Upper lobe of left lung (tissue), 6 donors: ENCODE measurements around the gene ACMSD. TPM values are rescaled to one million over a fixed set of nuclear protein-coding genes. Genes with fewer than 3 reads are reported as not detected.

Experiments used
- ATAC-seq, 2 donors: fragments of 200-7000 bp; cut with Tn5 transposase; one replicate each; pipeline ENCODE4 v1.9.1; 2022; ENCODE audit warnings: mild to moderate bottlenecking in 2 of 2, moderate library complexity in 2 of 2; ENCODE audit not compliant: low FRiP score in 2 of 2
- DNase-seq, 2 donors: peaks; one replicate each; pipeline ENCODE4 v3.0.0-alpha.2; 2019 to 2020
- H3K27ac ChIP-seq, 4 donors: fragments of 200-600 bp; sonication (generic); one replicate each; pipeline ENCODE4 v1.5.1; 2016 to 2019
- H3K27me3 ChIP-seq, 4 donors: fragments of 200-600 bp; sonication (generic); one replicate each; pipeline ENCODE4 v1.5.1; 2017 to 2019
- H3K36me3 ChIP-seq, 4 donors: fragments of 200-600 bp; sonication (generic); one replicate each; pipeline ENCODE4 v1.5.1; 2016 to 2019
- H3K4me1 ChIP-seq, 4 donors: fragments of 200-600 bp; sonication (generic); one replicate each; pipeline ENCODE4 v1.5.1; 2018 to 2019
- H3K4me3 ChIP-seq, 4 donors: fragments of 200-600 bp; sonication (generic); one replicate each; pipeline ENCODE4 v1.5.1; 2017 to 2019; ENCODE audit warnings: mild to moderate bottlenecking in 2 of 4, moderate library complexity in 1 of 4
- H3K9me3 ChIP-seq, 4 donors: fragments of 200-600 bp; sonication (generic); one replicate each; pipeline ENCODE4 v1.5.1; 2018 to 2019
- CTCF ChIP-seq, 6 experiments: fragments of 450-650 bp in 4 of 6; fragments of 200-600 bp in 2 of 6; sonication (generic) in 2 of 6; IDR thresholded peaks; one replicate each; pipeline ENCODE4 v1.5.1; 2016 to 2019; ENCODE audit warnings: antibody characterized with exemption in 6 of 6
- EP300 ChIP-seq, 4 donors: sonication (generic); formaldehyde crosslinking; IDR thresholded peaks; one replicate each; pipeline ENCODE4 v1.5.1; 2017; ENCODE audit warnings: antibody characterized with exemption in 4 of 4, control low read depth in 2 of 4
- POLR2A ChIP-seq, 4 donors: fragments of 450-650 bp; IDR thresholded peaks; one replicate each; pipeline ENCODE4 v1.5.1; 2016 to 2017; ENCODE audit warnings: antibody characterized with exemption in 4 of 4, mild to moderate bottlenecking in 2 of 4
- POLR2AphosphoS5 ChIP-seq, 2 donors: sonication (generic); formaldehyde crosslinking; IDR thresholded peaks; one replicate each; pipeline ENCODE4 v1.5.1; 2017; ENCODE audit warnings: antibody characterized with exemption in 2 of 2
- WGBS, 2 donors: methylation state at CpG; one replicate each; pipeline ENCODE4 v1.1.5; 2017 to 2018; 5-methylcytosine and 5-hydroxymethylcytosine counted together
- small RNA-seq, 4 donors: library from RNA; depleted of rRNA; stranded (forward); fragments of <200 nt; gene quantifications; one replicate each; pipeline ENCODE3, GENCODE V24; 2016
- total RNA-seq, 6 donors: library from RNA; depleted of rRNA in 4 of 6; stranded (reverse); fragments of >200 nt in 4 of 6; gene quantifications; one replicate each; pipeline versions ENCODE4 v1.1.0 to v1.2.1, GENCODE V29; 2016 to 2021
- donor health status: DM: no; HTN: no; CAD: no; lungs with moderate emphysema.
- donor health status: DM: no; HTN: yes; CAD: no; lungs with severe emphysema.

The ACMSD gene
- total RNA-seq, 6 donors from 2014 or later, result 0.20 TPM; not detected in 5

GRCh38 chr2:134946073-134946472 lies 107.7 kb downstream of the ACMSD start:
- TF ChIP-seq POLR2AphosphoS5 (IDR thresholded peaks at IDR 0.05) (no peak), POLR2A (IDR thresholded peaks at IDR 0.05) (no peak)
- DNase-seq (no peak), ATAC-seq (no peak)
- H3K27ac ChIP-seq, result no peak overlapping the region
- H3K4me3 ChIP-seq, result no peak overlapping the region
- WGBS, 2 donors, result 84 to 88% methylated on average over 6 of the region's 6 CpGs
- no peaks in the 10 kb centered on the region for H3K9me3 ChIP-seq
- no peaks in the 10 kb centered on the region for H3K27me3 ChIP-seq
- no peaks in the 10 kb centered on the region for H3K4me1 ChIP-seq
- H3K36me3 ChIP-seq, result peaks cover 8 to 80% (median 30%) of the 10 kb centered on the region in 4 donors

DNA sequence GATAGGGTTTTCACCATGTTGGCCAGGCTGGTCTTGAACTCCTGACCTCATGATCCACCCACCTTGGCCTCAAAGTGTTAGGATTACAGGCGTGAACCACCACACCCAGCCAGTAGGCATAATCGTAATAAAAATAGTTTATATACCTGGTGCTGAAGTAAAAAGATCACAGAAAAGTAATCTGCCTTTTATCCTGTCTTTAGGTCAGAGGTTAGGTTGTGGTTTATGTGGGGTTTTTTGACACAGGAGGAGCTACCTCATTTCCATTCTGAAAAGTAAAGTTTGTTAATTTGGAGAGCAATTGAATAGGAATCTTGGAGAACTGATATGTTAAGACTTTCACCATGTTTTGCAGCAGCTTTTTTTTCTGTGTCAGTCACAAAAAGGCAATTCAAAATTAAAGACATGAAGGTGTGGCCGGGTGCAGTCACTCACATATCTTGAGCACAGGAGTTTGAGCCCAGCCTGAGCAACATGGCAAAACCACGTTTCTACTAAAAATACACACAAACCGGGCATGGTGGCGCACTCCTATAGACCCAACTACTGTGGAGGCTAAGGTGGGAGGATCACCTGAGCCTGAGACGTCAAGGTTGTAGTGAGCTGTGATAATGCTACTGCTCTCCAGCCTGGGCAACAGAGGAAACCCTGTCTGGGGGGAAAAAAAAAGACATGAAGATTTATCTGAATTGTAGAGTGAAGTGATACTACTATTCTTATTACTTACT lies 111.7 kb downstream of the ACMSD start:
- H3K36me3 ChIP-seq, result peaks cover 15 to 86% (median 52%) of the 10 kb centered on the region in 4 donors
- no peak for ATAC-seq
- 86 to 90% methylated on average over 7 of the region's 7 CpGs for WGBS, 2 donors

DNA sequence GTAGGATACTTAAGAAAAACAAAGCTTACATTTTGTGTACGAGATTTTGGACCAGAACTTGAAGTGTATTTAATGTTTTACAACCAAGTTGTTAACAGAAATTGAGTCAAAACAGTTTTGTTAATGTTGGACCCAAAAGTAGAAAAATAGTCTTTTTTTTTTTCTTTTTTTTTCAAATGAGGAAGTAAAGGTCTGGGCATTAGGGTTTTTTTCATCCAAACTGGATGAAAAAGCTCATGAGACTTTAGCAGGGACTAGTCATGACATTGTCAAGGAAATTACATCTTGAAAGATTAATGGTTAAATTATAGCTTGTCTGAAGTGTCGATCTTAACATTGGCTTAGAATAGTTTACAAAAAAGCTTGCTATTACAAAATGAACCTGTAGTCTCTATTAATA lies 112.5 kb downstream of the ACMSD start:
- H3K27ac ChIP-seq, result no peak overlapping the region
- no peaks in the 10 kb centered on the region for H3K27me3 ChIP-seq
- H3K36me3 ChIP-seq, result peaks cover 15 to 89% (median 53%) of the 10 kb centered on the region in 4 donors
- H3K4me1 ChIP-seq, result no peaks in the 10 kb centered on the region
- no peak for TF ChIP-seq EP300 (IDR thresholded peaks at IDR 0.05)
- no peak for TF ChIP-seq CTCF (IDR thresholded peaks at IDR 0.05)
- TF ChIP-seq POLR2AphosphoS5 (IDR thresholded peaks at IDR 0.05), result no peak
- TF ChIP-seq POLR2A (IDR thresholded peaks at IDR 0.05), result no peak
- H3K9me3 ChIP-seq, result no peaks in the 10 kb centered on the region
- DNase-seq (no peak), ATAC-seq (no peak)
- 78 to 85% methylated on average over 2 of the region's 2 CpGs for WGBS, 2 donors
- H3K4me3 ChIP-seq, result no peak overlapping the region

More for the DNA sequence above, 111.7 kb downstream of the ACMSD start:
- Histone ChIP-seq H3K4me3 (no peak overlapping the region), H3K27me3 (no peaks in the 10 kb centered on the region), H3K4me1 (no peaks in the 10 kb centered on the region), H3K27ac (no peak overlapping the region), H3K9me3 (no peaks in the 10 kb centered on the region)
- TF ChIP-seq EP300 (IDR thresholded peaks at IDR 0.05), result no peak
- no peak for TF ChIP-seq POLR2AphosphoS5 (IDR thresholded peaks at IDR 0.05)
- no peak for TF ChIP-seq POLR2A (IDR thresholded peaks at IDR 0.05)
- TF ChIP-seq CTCF (IDR thresholded peaks at IDR 0.05), result no peak
- DNase-seq, result no peak

Small RNA genes lying within 50 kb of the gene (small RNA-seq; reads per million reads assigned to genes)
- gene AC110620.1 (0 reads per million in 4 donors), gene MIR5590 (0 reads per million in 4 donors)

Other genes with a start within 250 kb of the ACMSD start
- 10 to 100 TPM; 19.3 to 71.6 (median 26.7) TPM for gene TMEM163, start 119.6 kb upstream of the ACMSD start, total RNA-seq
- 10 to 100 TPM; 15.9 to 56.9 (median 32.2) TPM for gene CCNT2, start 80.2 kb downstream of the ACMSD start, total RNA-seq
- 10 to 100 TPM in 2 of 6 donors, 1 to 10 TPM in 3, under 1 TPM in 1; 0.34 to 45.7 (median 3.5) TPM for gene MAP3K19, start 208.8 kb downstream of the ACMSD start, total RNA-seq
- gene RAB3GAP1, start 213.7 kb downstream of the ACMSD start, total RNA-seq, result 10 to 100 TPM; 30.9 to 51.0 (median 36.0) TPM